Testis (tissue), 3 donors: Measurements from ENCODE around the gene TMEM252. TPM values are rescaled to one million over a fixed set of nuclear protein-coding genes. Genes with fewer than 3 reads are reported as not detected.

ENCODE experiments used
- DNase-seq: peaks from one replicate; pipeline ENCODE4 v3.0.0-alpha.2; 2019
- H3K27ac ChIP-seq, 2 donors: fragments of 200-600 bp; sonication (generic); one replicate each; pipeline ENCODE4 v1.5.1; 2019
- H3K27me3 ChIP-seq: fragments of 200-600 bp; sonication (generic); one replicate; pipeline ENCODE4 v1.5.1; 2019
- H3K36me3 ChIP-seq: fragments of 200-600 bp; sonication (generic); one replicate; pipeline ENCODE4 v1.5.1; 2017; ENCODE audit warnings: low read depth; ENCODE audit errors: missing control alignments
- H3K4me1 ChIP-seq: fragments of 200-600 bp; sonication (generic); one replicate; pipeline ENCODE4 v1.5.1; 2019
- H3K4me3 ChIP-seq, 2 donors: fragments of 200-600 bp; sonication (generic); one replicate each; pipeline ENCODE4 v1.5.1; 2017 to 2019
- H3K9me3 ChIP-seq: fragments of 200-600 bp; sonication (generic); one replicate; pipeline ENCODE4 v1.5.1; 2017
- CTCF ChIP-seq, 3 experiments: fragments of 450-650 bp in 2 of 3; fragments of 200-600 bp in 1 of 3; sonication (generic) in 1 of 3; IDR thresholded peaks; one replicate each; pipeline ENCODE4 v1.5.1; 2016 to 2019; ENCODE audit warnings: antibody characterized with exemption in 3 of 3, mild to moderate bottlenecking in 2 of 3, moderate library complexity in 1 of 3
- POLR2A ChIP-seq: fragments of 450-650 bp; IDR thresholded peaks from one replicate; pipeline ENCODE4 v1.6.1; 2017; ENCODE audit warnings: antibody characterized with exemption, mild to moderate bottlenecking, moderate library complexity
- WGBS, 2 donors: methylation state at CpG; one replicate each; pipeline ENCODE4 v1.1.5; 2018; 5-methylcytosine and 5-hydroxymethylcytosine counted together
- intact Hi-C: fragments of 100-400 bp; cut with DNase I; formaldehyde crosslinking; loops from one replicate; pipeline ENCODE4 v1.15.1; 2023; ENCODE audit warnings: low total_unique reads
- polyA plus RNA-seq: library from polyadenylated mRNA; stranded (reverse); fragments of 350-450 nt; fragmentation: Illumina TruSeq; extraction: RNeasy Lipid Tissue Mini Kit (QIAGEN cat#74804); gene quantifications from one replicate; pipeline ENCODE4 v1.2.3, GENCODE V29; 2014; ENCODE audit warnings: low read depth, low replicate concordance; ENCODE audit not compliant: insufficient read depth
- total RNA-seq, 2 donors: library from RNA; depleted of rRNA; stranded (reverse); fragments of >200 nt; gene quantifications; one replicate each; pipeline ENCODE4 v1.2.3, GENCODE V29; 2016

Gene TMEM252
- total and polyA plus RNA-seq, 3 donors from 2014 or later: 0.26 TPM; not detected in 2

- Histone ChIP-seq H3K36me3 (no peaks in the 10 kb centered on the region), H3K9me3 (no peaks in the 10 kb centered on the region), H3K4me3 (no peak overlapping the region), H3K27me3 (no peaks in the 10 kb centered on the region), H3K27ac (no peak overlapping the region), H3K4me1 (no peaks in the 10 kb centered on the region)
- no peak for DNase-seq
- WGBS, 2 donors: 74 to 83% methylated on average over 7 of the region's 7 CpGs
- TF ChIP-seq POLR2A (no peak), CTCF (IDR thresholded peaks at IDR 0.05) (no peak)
- intact Hi-C loops: no loop called here
These were observed 37.3 kb upstream of the TMEM252 start for GRCh38 chr9:68577774-68578591.

DNA sequence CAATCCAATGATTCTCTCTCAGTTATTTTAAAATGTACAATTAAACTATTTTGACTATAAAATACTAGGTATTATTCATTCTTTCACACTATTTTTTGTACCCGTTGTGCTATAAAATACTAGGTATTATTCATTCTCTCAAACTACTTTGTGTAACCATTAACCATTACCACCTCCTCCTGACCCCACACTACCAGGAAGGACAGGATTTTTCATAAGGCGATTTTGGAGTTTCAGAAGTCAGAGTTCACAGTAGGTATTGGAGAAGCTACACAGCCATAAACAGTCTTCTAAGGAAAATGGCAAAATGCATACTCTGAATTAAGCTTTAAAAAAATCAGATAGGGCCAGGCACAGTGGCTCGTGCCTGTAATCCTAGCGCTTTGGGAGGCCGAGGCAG lies 35.1 kb upstream of the TMEM252 start:
- no peak overlapping the region for H3K4me3 ChIP-seq
- H3K36me3 ChIP-seq: no peaks in the 10 kb centered on the region
- no peaks in the 10 kb centered on the region for H3K27me3 ChIP-seq
- DNase-seq: no peak
- H3K27ac ChIP-seq: no peak overlapping the region
- 68 to 73% methylated on average over 5 of the region's 5 CpGs for whole genome bisulfite sequencing, 2 donors
- no peaks in the 10 kb centered on the region for H3K4me1 ChIP-seq
- intact Hi-C loops: no loop called here
- H3K9me3 ChIP-seq: no peaks in the 10 kb centered on the region
- no peak for TF ChIP-seq CTCF (IDR thresholded peaks at IDR 0.05)
- no peak for TF ChIP-seq POLR2A

GRCh38 chr9:68574150-68574549 lies 33.5 kb upstream of the TMEM252 start:
- Histone ChIP-seq H3K36me3 (no peaks in the 10 kb centered on the region), H3K9me3 (no peaks in the 10 kb centered on the region), H3K27ac (no peak overlapping the region), H3K4me3 (no peak overlapping the region), H3K27me3 (no peaks in the 10 kb centered on the region), H3K4me1 (no peaks in the 10 kb centered on the region)
- peak in 2 of 3 experiments; percentile 28 to 36 for TF ChIP-seq CTCF (IDR thresholded peaks at IDR 0.05)
- no peak for TF ChIP-seq POLR2A
- no peak for DNase-seq
- intact Hi-C loops: no loop called here
- 51 to 56% methylated on average over 3 of the region's 3 CpGs for WGBS, 2 donors

DNA sequence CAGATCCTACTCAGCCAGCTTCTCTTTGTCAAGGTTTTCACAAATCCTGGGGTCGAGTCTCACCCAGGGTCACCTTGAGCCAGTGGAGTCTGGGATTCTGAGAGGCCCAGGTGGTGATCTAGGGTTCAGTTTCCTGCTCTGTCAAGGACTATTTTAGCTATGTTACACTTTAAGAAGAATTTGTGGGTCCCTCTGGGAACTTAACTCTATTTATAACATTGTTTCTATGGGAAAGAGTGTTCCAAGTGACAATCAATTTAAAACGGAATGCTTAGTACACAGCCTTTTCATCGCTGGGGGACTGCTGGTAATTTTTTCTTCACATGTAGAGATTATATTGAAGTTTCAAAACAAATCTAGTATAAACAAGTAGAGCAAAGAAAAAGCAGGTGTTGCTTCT lies 26.9 kb upstream of the TMEM252 start:
- DNase-seq: no peak
- no peak overlapping the region for H3K4me3 ChIP-seq
- no peaks in the 10 kb centered on the region for H3K9me3 ChIP-seq
- H3K27ac ChIP-seq: no peak overlapping the region
- no peaks in the 10 kb centered on the region for H3K4me1 ChIP-seq
- intact Hi-C loops: no loop called here
- TF ChIP-seq POLR2A (no peak), CTCF (IDR thresholded peaks at IDR 0.05) (no peak)
- H3K36me3 ChIP-seq: no peaks in the 10 kb centered on the region
- H3K27me3 ChIP-seq: no peaks in the 10 kb centered on the region
- WGBS, 2 donors: 57 to 58% methylated on average over 3 of the region's 3 CpGs

GRCh38 chr9:68562461-68562860 lies 21.8 kb upstream of the TMEM252 start:
- Histone ChIP-seq H3K4me3 (no peak overlapping the region), H3K27ac (no peak overlapping the region), H3K4me1 (peaks cover 8% of the 10 kb centered on the region), H3K9me3 (no peaks in the 10 kb centered on the region), H3K36me3 (no peaks in the 10 kb centered on the region), H3K27me3 (no peaks in the 10 kb centered on the region)
- no peak for DNase-seq
- intact Hi-C loops: no loop called here
- TF ChIP-seq CTCF (IDR thresholded peaks at IDR 0.05) (no peak), POLR2A (no peak)
- 74% methylated on average over 2 of the region's 2 CpGs for WGBS, 2 donors
